Measurements from ENCODE around the gene EHMT1. TPM values are rescaled to one million over a fixed set of nuclear protein-coding genes. Genes with fewer than 3 reads are reported as not detected.

The EHMT1 gene
- total and polyA plus RNA-seq, 2 experiments from 2014 or later: 162 to 177 TPM

- peaks cover 62% of the 10 kb centered on the region for H3K36me3 Mint-ChIP-seq (ENCODE audit: low read depth)
- no peaks in the 10 kb centered on the region for H4K20me1 ChIP-seq (replicated peaks; ENCODE audit: insufficient read depth)
- H3K27ac ChIP-seq (ENCODE audit: low read depth): no peak overlapping the region
- H3K27me3 Mint-ChIP-seq (ENCODE audit: insufficient read depth, low read depth, poor library complexity): peaks cover 13% of the 10 kb centered on the region
- no peaks in the 10 kb centered on the region for H3K4me1 Mint-ChIP-seq
- H3K4me2 ChIP-seq: no peak overlapping the region
- ATAC-seq (no peak), DNase-seq (ENCODE audit: low spot score) (no peak)
- H3K4me3 Mint-ChIP-seq: no peak overlapping the region
- H3K4me1 ChIP-seq (ENCODE audit: insufficient read depth): no peaks in the 10 kb centered on the region
- peaks cover 17% of the 10 kb centered on the region for H3K36me3 ChIP-seq (ENCODE audit: insufficient read depth)
- no peaks in the 10 kb centered on the region for H3K9me2 ChIP-seq (ENCODE audit: insufficient read depth)
- no peaks in the 10 kb centered on the region for H3K79me2 ChIP-seq (replicated peaks; ENCODE audit: insufficient read depth)
- no peaks in the 10 kb centered on the region for H3K27me3 ChIP-seq (ENCODE audit: insufficient read depth)
- no peak for TF ChIP-seq ETS1 (IDR thresholded peaks at IDR 0.05)
- no peak for TF ChIP-seq EZH2 (IDR thresholded peaks at IDR 0.05; ENCODE audit: low read depth, unreplicated experiment)
- no peak for TF ChIP-seq CREB1 (CRISPR knock-in tag; IDR thresholded peaks at IDR 0.05; ENCODE audit: low read depth)
- no peak for TF ChIP-seq EZH2phosphoT487 (IDR thresholded peaks at IDR 0.05; ENCODE audit: unreplicated experiment)
- TF ChIP-seq ZNF114 (CRISPR knock-in tag; IDR thresholded peaks at IDR 0.05): no peak
- no peak for TF ChIP-seq ZNF462 (CRISPR knock-in tag; IDR thresholded peaks at IDR 0.05)
- TF ChIP-seq POLR2AphosphoS5 (IDR thresholded peaks at IDR 0.05; ENCODE audit: low read depth): no peak
- no peak for TF ChIP-seq REST (IDR thresholded peaks at IDR 0.05; ENCODE audit: unreplicated experiment)
- no peak for TF ChIP-seq NANOG (IDR thresholded peaks at IDR 0.05; ENCODE audit: borderline replicate concordance)
- peaks cover 13% of the 10 kb centered on the region for H3K9me3 Mint-ChIP-seq
- no peak overlapping the region for H3K27ac Mint-ChIP-seq
- no peak overlapping the region for H3K4me3 ChIP-seq
- H3F3A ChIP-seq (replicated peaks; ENCODE audit: low read depth): no peaks in the 10 kb centered on the region
- no peak overlapping the region for H2AFZ ChIP-seq
Measured at GRCh38 chr9:137814841-137815240, 196.0 kb downstream of the EHMT1 start.
